Panc1 (cell line): ENCODE measurements around the gene RBM19. TPM values are rescaled to one million over a fixed set of nuclear protein-coding genes. Genes with fewer than 3 reads are reported as not detected.

Source experiments
- ATAC-seq: fragments of 200-7000 bp; cut with Tn5 transposase; 2 replicates; pipeline ENCODE4 v1.9.1; 2020; ENCODE audit warnings: mild to moderate bottlenecking, moderate library complexity
- BruUV-seq: library from RNA; stranded (reverse); fragments of 400-500 nt; replicated peaks from 2 replicates; lab custom pipeline; 2021; lab: Mats Ljungman, UMichigan
- CTCF ChIA-PET: fragments of 300-600 bp; sonication (Branson Sonifier 250); formaldehyde crosslinking; loops from one replicate; lab custom pipeline; 2022; ENCODE audit warnings: antibody characterized with exemption; lab: Charles Lee
- POLR2A ChIA-PET: fragments of 300-600 bp; sonication (Branson Sonifier 250); formaldehyde crosslinking; loops from one replicate; lab custom pipeline; 2022; ENCODE audit warnings: antibody characterized with exemption; lab: Charles Lee
- DNase-seq: peaks from one replicate; pipeline ENCODE4 v3.0.0-alpha.2; 2010; ENCODE audit warnings: low read depth, low spot score
- H3K27ac ChIP-seq: 2 replicates; pipeline ENCODE4 v1.5.1; 2011; ENCODE audit warnings: mild to moderate bottlenecking, low read length, inconsistent platforms
- H3K27me3 ChIP-seq: fragments of 200-500 bp; sonication (Bioruptor generic); 2 replicates; pipeline ENCODE4 v1.6.0; 2014; ENCODE audit warnings: low read length, inconsistent platforms; ENCODE audit not compliant: control insufficient read depth, insufficient read depth
- H3K36me3 ChIP-seq: fragments of 200-500 bp; sonication (Bioruptor generic); 2 replicates; pipeline ENCODE4 v1.5.1; 2014; ENCODE audit warnings: inconsistent platforms, mild to moderate bottlenecking, low read length, moderate library complexity; ENCODE audit not compliant: control insufficient read depth, insufficient read depth
- H3K4me1 ChIP-seq: 2 replicates; pipeline ENCODE4 v1.5.1; 2011; ENCODE audit warnings: inconsistent platforms, mild to moderate bottlenecking, low read length, moderate library complexity; ENCODE audit not compliant: control insufficient read depth, insufficient read depth
- H3K4me3 ChIP-seq, 2 experiments: 2 replicates each; pipeline ENCODE4 v1.5.1; 2011 to 2012; ENCODE audit warnings: low read depth in 2 of 2, low read length in 2 of 2, mild to moderate bottlenecking in 2 of 2, inconsistent platforms in 1 of 2, moderate library complexity in 1 of 2
- H3K9me3 ChIP-seq: fragments of 200-500 bp; sonication (Bioruptor generic); 2 replicates; pipeline ENCODE4 v1.5.1; 2014; ENCODE audit warnings: low read depth, mild to moderate bottlenecking, inconsistent platforms, low read length, moderate library complexity; ENCODE audit not compliant: control insufficient read depth, insufficient read depth
- CTCF ChIP-seq: fragments of 450-650 bp; IDR thresholded peaks from 2 replicates; pipeline ENCODE4 v1.5.1; 2017; ENCODE audit warnings: mild to moderate bottlenecking
- POLR2AphosphoS5 ChIP-seq: IDR thresholded peaks from 2 replicates; pipeline ENCODE4 v1.6.1; 2012; ENCODE audit warnings: mild to moderate bottlenecking, low read depth, low read length, moderate library complexity
- SIN3A ChIP-seq: IDR thresholded peaks from 2 replicates; pipeline ENCODE4 v1.6.1; 2012; ENCODE audit warnings: low read depth, mild to moderate bottlenecking, low read length, moderate library complexity, borderline replicate concordance; ENCODE audit not compliant: insufficient read depth
- TCF7L2 ChIP-seq: IDR thresholded peaks from 2 replicates; pipeline ENCODE4 v1.6.1; 2011; ENCODE audit warnings: mild to moderate bottlenecking, low read depth, low read length, inconsistent platforms
- in situ Hi-C: cut with HindIII; loops from 2 replicates; pipeline ENCODE4 v1.10.0; 2016; ENCODE audit warnings: low sequenced_read_pairs, low pct_unique_long_range_greater_than_20kb
- intact Hi-C: fragments of 100-400 bp; cut with micrococcal nuclease; formaldehyde crosslinking; loops from one replicate; pipeline ENCODE4 v1.10.0; 2022; ENCODE audit not compliant: unreplicated experiment
- total RNA-seq: library from RNA; stranded (reverse); gene quantifications from one replicate; pipeline ENCODE4 v1.2.1, GENCODE V29; 2021; ENCODE audit not compliant: unreplicated experiment
- TF ChIP-seq, protein P1 (sequence below), 2 experiments: IDR thresholded peaks; 2 replicates each; pipeline ENCODE4 v1.6.1; 2011 to 2012; ENCODE audit warnings: low read depth in 2 of 2, control low read depth in 1 of 2, low read length in 1 of 2, mild to moderate bottlenecking in 1 of 2, moderate library complexity in 1 of 2; ENCODE audit not compliant: insufficient read depth in 1 of 2

RBM19 gene
- total RNA-seq, 1 experiment from 2014 or later, result 44.8 TPM

- H3K27me3 ChIP-seq, result no peaks in the 10 kb centered on the region
- no peak for TF ChIP-seq SIN3A
- no peak for TF ChIP-seq TCF7L2
- TF ChIP-seq, protein P1, sequence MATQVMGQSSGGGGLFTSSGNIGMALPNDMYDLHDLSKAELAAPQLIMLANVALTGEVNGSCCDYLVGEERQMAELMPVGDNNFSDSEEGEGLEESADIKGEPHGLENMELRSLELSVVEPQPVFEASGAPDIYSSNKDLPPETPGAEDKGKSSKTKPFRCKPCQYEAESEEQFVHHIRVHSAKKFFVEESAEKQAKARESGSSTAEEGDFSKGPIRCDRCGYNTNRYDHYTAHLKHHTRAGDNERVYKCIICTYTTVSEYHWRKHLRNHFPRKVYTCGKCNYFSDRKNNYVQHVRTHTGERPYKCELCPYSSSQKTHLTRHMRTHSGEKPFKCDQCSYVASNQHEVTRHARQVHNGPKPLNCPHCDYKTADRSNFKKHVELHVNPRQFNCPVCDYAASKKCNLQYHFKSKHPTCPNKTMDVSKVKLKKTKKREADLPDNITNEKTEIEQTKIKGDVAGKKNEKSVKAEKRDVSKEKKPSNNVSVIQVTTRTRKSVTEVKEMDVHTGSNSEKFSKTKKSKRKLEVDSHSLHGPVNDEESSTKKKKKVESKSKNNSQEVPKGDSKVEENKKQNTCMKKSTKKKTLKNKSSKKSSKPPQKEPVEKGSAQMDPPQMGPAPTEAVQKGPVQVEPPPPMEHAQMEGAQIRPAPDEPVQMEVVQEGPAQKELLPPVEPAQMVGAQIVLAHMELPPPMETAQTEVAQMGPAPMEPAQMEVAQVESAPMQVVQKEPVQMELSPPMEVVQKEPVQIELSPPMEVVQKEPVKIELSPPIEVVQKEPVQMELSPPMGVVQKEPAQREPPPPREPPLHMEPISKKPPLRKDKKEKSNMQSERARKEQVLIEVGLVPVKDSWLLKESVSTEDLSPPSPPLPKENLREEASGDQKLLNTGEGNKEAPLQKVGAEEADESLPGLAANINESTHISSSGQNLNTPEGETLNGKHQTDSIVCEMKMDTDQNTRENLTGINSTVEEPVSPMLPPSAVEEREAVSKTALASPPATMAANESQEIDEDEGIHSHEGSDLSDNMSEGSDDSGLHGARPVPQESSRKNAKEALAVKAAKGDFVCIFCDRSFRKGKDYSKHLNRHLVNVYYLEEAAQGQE (IDR thresholded peaks at IDR 0.05; ENCODE audit: insufficient read depth in 1 of 2, low read depth in 2 of 2, low read length in 1 of 2), result no peak
- TF ChIP-seq POLR2AphosphoS5, result no peak
- TF ChIP-seq CTCF, result no peak
- no TSS peak for BruUV-seq
- POLR2A ChIA-PET, result no interaction called here
- no peaks in the 10 kb centered on the region for H3K4me1 ChIP-seq
- no peak overlapping the region for H3K27ac ChIP-seq
- CTCF ChIA-PET, result no interaction called here
- no peak overlapping the region for H3K4me3 ChIP-seq
- ATAC-seq, result no peak
- in situ Hi-C loops, result no loop called here
- H3K36me3 ChIP-seq, result peaks cover 2% of the 10 kb centered on the region; the same call in 1 of the 2 replicates
- DNase-seq, result no peak
- no peaks in the 10 kb centered on the region for H3K9me3 ChIP-seq
- intact Hi-C loops, result no loop called here
Observed at GRCh38 chr12:113942209-113942608, 23.9 kb downstream of the RBM19 start.

- ChIA-PET CTCF (interaction anchor here (0.5 to 0.6 kb wide), 2 partner anchors 23 to 766 kb away, joined by 5 to 7 read pairs; no protein-coding TSS in a partner anchor), POLR2A (no interaction called here)
- Histone ChIP-seq H3K4me3 (no peak overlapping the region), H3K36me3 (peaks cover 2% of the 10 kb centered on the region; the same call in 1 of the 2 replicates), H3K9me3 (no peaks in the 10 kb centered on the region), H3K27ac (no peak overlapping the region), H3K27me3 (no peaks in the 10 kb centered on the region), H3K4me1 (no peaks in the 10 kb centered on the region)
- TF ChIP-seq TCF7L2 (no peak), POLR2AphosphoS5 (no peak), SIN3A (no peak), CTCF (no peak)
- TF ChIP-seq, protein P1 (IDR thresholded peaks at IDR 0.05; ENCODE audit: insufficient read depth in 1 of 2, low read depth in 2 of 2, low read length in 1 of 2), result no peak
- intact Hi-C loops (no loop called here), in situ Hi-C loops (no loop called here)
- no peak for DNase-seq
- no TSS peak for BruUV-seq
- no peak for ATAC-seq
Observed at GRCh38 chr12:113941208-113941486, 25.0 kb downstream of the RBM19 start.
